Transverse colon (tissue), 4 donors: ENCODE measurements around the gene CDH11. TPM values are rescaled to one million over a fixed set of nuclear protein-coding genes. Genes with fewer than 3 reads are reported as not detected.

ENCODE experiments used
- DNase-seq: peaks from one replicate; pipeline ENCODE4 v3.0.0-alpha.2; 2019
- H3K27ac ChIP-seq, 4 donors: fragments of 200-600 bp; sonication (generic); 2 replicates each; pipeline ENCODE4 v1.5.1; 2016 to 2018; ENCODE audit warnings: inconsistent platforms in 4 of 4
- H3K27me3 ChIP-seq: fragments of 200-600 bp; sonication (generic); 2 replicates; pipeline ENCODE4 v1.5.1; 2017; ENCODE audit warnings: inconsistent platforms
- H3K36me3 ChIP-seq, 4 donors: fragments of 200-600 bp; sonication (generic); 2 replicates each; pipeline ENCODE4 v1.5.1; 2017 to 2019; ENCODE audit warnings: inconsistent platforms in 4 of 4
- H3K4me1 ChIP-seq, 4 donors: fragments of 200-600 bp; sonication (generic); 2 replicates each; pipeline ENCODE4 v1.5.1; 2017 to 2020; ENCODE audit warnings: inconsistent platforms in 4 of 4
- H3K4me3 ChIP-seq, 4 donors: fragments of 200-600 bp; sonication (generic); 1 replicate in 1 of 4; 2 replicates in 3 of 4; pipeline versions ENCODE4 v1.5.1 to v1.6.1; 2017 to 2019; ENCODE audit warnings: inconsistent platforms in 4 of 4
- H3K9me3 ChIP-seq, 2 donors: fragments of 200-600 bp; sonication (generic); 2 replicates each; pipeline ENCODE4 v1.5.1; 2017 to 2019; ENCODE audit warnings: inconsistent platforms in 2 of 2
- CTCF ChIP-seq, 5 experiments: fragments of 200-600 bp in 3 of 5; fragments of 450-650 bp in 2 of 5; sonication (generic) in 3 of 5; IDR thresholded peaks; 1 replicate in 2 of 5; 2 replicates in 3 of 5; pipeline ENCODE4 v1.5.1; 2016 to 2017; ENCODE audit warnings: antibody characterized with exemption in 5 of 5, inconsistent platforms in 3 of 5, mild to moderate bottlenecking in 2 of 5, moderate library complexity in 1 of 5
- EP300 ChIP-seq: sonication (generic); formaldehyde crosslinking; IDR thresholded peaks from one replicate; pipeline ENCODE4 v1.6.1; 2017; ENCODE audit warnings: antibody characterized with exemption, low read depth
- POLR2A ChIP-seq: fragments of 450-650 bp; IDR thresholded peaks from one replicate; pipeline ENCODE4 v1.6.1; 2016; ENCODE audit warnings: antibody characterized with exemption, mild to moderate bottlenecking, moderate library complexity
- POLR2AphosphoS5 ChIP-seq, 3 donors: sonication (generic); formaldehyde crosslinking; IDR thresholded peaks; one replicate each; pipeline ENCODE4 v1.6.1; 2016; ENCODE audit warnings: antibody characterized with exemption in 3 of 3
- WGBS, 2 donors: methylation state at CpG; one replicate each; pipeline ENCODE4 v1.1.5; 2018; ENCODE audit warnings: low coverage in 1 of 2; 5-methylcytosine and 5-hydroxymethylcytosine counted together
- in situ Hi-C, 4 donors: fragments of 200-750 bp; cut with MboI; loops; one replicate each; pipeline versions ENCODE4 v1.15.0 to v1.15.1; 2017; ENCODE audit warnings: low sequenced_read_pairs in 3 of 4, low pct_ligation_motif_present in 1 of 4, low pct_unique_long_range_greater_than_20kb in 1 of 4
- intact Hi-C: fragments of 100-400 bp; cut with DNase I; formaldehyde crosslinking; loops from one replicate; pipeline ENCODE4 v1.15.1; 2023; ENCODE audit warnings: low total_unique reads
- total RNA-seq, 4 donors: library from RNA; depleted of rRNA; stranded (reverse); fragments of >200 nt; gene quantifications; one replicate each; pipeline ENCODE4 v1.1.0, GENCODE V29; 2016

CDH11 gene
- total RNA-seq, 4 donors from 2014 or later, result 8.2 to 141 (median 9.2) TPM

- WGBS, 2 donors, result 86 to 93% methylated on average over 4 to 7 of the region's 7 CpGs
- Histone ChIP-seq H3K36me3 (no peaks in the 10 kb centered on the region), H3K4me3 (no peak overlapping the region), H3K4me1 (peaks cover 0 to 3% (median 0%) of the 10 kb centered on the region in 4 donors), H3K9me3 (no peaks in the 10 kb centered on the region), H3K27me3 (no peaks in the 10 kb centered on the region), H3K27ac (no peak overlapping the region)
- DNase-seq, result no peak
- no peak for TF ChIP-seq POLR2AphosphoS5 (IDR thresholded peaks at IDR 0.05)
- TF ChIP-seq EP300, result no peak
- TF ChIP-seq POLR2A, result no peak
- no peak for TF ChIP-seq CTCF (IDR thresholded peaks at IDR 0.05)
- intact Hi-C loops (no loop called here), in situ Hi-C loops (no loop called here)
Observed at GRCh38 chr16:65065031-65065430, 56.8 kb downstream of the CDH11 start.

GRCh38 chr16:65064131-65064530, 57.7 kb downstream of the CDH11 start:
- Histone ChIP-seq H3K27me3 (no peaks in the 10 kb centered on the region), H3K4me3 (no peak overlapping the region), H3K27ac (no peak overlapping the region), H3K36me3 (no peaks in the 10 kb centered on the region), H3K9me3 (no peaks in the 10 kb centered on the region), H3K4me1 (peaks cover 0 to 3% (median 0%) of the 10 kb centered on the region in 4 donors)
- DNase-seq, result no peak
- intact Hi-C loops (no loop called here), in situ Hi-C loops (no loop called here)
- WGBS, 2 donors, result 79 to 100% methylated on average over 2 of the region's 2 CpGs
- TF ChIP-seq CTCF (IDR thresholded peaks at IDR 0.05) (no peak), EP300 (no peak), POLR2AphosphoS5 (IDR thresholded peaks at IDR 0.05) (no peak), POLR2A (no peak)

GRCh38 chr16:65062736-65063583, 58.9 kb downstream of the CDH11 start:
- in situ Hi-C loops, result no loop called here
- 72 to 76% methylated on average over 7 to 8 of the region's 8 CpGs for WGBS, 2 donors

GRCh38 chr16:65061935-65062518, 59.8 kb downstream of the CDH11 start:
- no peaks in the 10 kb centered on the region for H3K36me3 ChIP-seq
- no peaks in the 10 kb centered on the region for H3K27me3 ChIP-seq
- in situ Hi-C loops (no loop called here), intact Hi-C loops (no loop called here)
- TF ChIP-seq CTCF (IDR thresholded peaks at IDR 0.05) (no peak), POLR2AphosphoS5 (IDR thresholded peaks at IDR 0.05) (no peak)
- no peak overlapping the region for H3K27ac ChIP-seq
- H3K9me3 ChIP-seq, result no peaks in the 10 kb centered on the region
- H3K4me3 ChIP-seq, result no peak overlapping the region
- no peak for DNase-seq
- H3K4me1 ChIP-seq, result no peaks in the 10 kb centered on the region
- WGBS, 2 donors, result 73 to 78% methylated on average over 4 to 5 of the region's 5 CpGs

More at GRCh38 chr16:65062736-65063583, 58.9 kb downstream of the CDH11 start:
- no peaks in the 10 kb centered on the region for H3K9me3 ChIP-seq
- H3K4me1 ChIP-seq, result no peaks in the 10 kb centered on the region
- H3K4me3 ChIP-seq, result no peak overlapping the region
- TF ChIP-seq POLR2A (no peak), POLR2AphosphoS5 (IDR thresholded peaks at IDR 0.05) (no peak)
- no peak overlapping the region for H3K27ac ChIP-seq
- no peaks in the 10 kb centered on the region for H3K27me3 ChIP-seq
- no peak for DNase-seq
- intact Hi-C loops, result no loop called here
- no peaks in the 10 kb centered on the region for H3K36me3 ChIP-seq
